ENCODE measurements around the gene HIF3A. TPM values are rescaled to one million over a fixed set of nuclear protein-coding genes. Genes with fewer than 3 reads are reported as not detected.
A peak's percentile ranks its signal among the peaks of the same experiment; 100 is the strongest.

The HIF3A gene
- total RNA-seq, 1 experiment from 2014 or later = under 0.01 TPM

DNA sequence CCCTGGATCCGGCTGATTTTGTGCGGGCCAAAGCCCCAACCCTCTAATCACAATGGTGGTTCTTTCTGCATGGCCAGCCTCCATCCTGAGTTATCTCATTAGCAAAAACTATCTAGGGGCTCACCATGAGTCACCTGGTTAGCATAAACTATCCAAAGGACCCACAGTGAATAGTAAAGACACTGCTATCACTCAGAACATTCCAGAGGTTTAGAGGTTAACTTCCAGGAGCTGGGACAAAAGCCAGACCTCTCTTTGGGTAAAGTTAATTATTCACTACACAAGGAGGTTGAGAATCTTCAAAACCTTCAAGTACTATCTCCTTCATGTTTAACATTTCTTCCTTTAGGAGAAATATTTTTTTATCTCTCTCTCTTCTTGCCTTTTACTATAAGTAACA, 31.2 kb downstream of the HIF3A start:
- DNase-seq (ENCODE audit: low read depth) = no peak

DNA sequence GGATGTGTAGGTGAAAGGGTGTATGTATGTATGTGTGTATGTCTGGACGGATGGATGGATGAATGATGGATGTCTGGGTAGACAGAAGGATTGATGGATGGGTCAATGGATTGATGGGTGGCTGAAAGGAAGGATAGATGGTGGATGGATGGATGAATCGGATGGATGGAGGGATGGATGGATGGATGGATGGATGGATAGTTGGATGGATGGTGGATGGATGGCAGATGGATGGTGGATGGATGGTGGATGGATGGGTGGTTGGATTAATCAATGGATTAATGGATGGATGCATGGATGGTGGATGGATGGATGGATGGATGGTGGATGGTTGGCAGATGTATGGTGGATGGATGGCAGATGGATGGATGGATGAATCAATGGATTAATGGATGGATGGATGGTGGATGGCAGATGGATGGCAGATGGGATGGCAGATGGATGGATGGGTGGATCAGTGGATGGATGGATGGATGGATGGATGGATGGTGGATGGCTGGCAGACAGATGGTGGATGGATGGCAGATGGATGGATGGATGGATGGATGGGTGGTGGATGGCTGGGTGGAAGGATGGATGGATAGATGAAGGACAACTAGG, 33.6 kb downstream of the HIF3A start:
- DNase-seq (ENCODE audit: low read depth) = no peak

GRCh38 chr19:46337487-46337886, 40.6 kb downstream of the HIF3A start:
- no peak for DNase-seq (ENCODE audit: low read depth)

DNA sequence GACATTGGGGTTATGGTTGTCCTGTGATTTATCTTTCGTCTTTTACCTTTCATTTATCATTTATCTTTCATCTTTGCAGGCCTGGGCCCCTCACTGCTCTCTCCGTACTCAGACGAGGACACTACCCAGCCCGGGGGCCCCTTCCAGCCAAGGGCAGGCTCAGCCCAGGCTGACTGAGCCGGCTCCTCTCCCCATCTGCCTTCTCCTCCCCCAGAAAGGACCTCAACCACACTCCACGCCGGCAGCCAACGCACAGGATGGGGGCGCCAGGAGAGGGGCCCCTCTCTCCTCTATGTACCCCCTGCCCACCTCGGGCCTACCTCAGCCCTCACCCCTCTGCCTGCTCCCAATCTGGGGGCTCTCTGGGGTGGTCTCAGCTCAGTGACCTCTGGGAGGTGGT, 42.6 kb downstream of the HIF3A start:
- no peak for DNase-seq (ENCODE audit: low read depth)

DNA sequence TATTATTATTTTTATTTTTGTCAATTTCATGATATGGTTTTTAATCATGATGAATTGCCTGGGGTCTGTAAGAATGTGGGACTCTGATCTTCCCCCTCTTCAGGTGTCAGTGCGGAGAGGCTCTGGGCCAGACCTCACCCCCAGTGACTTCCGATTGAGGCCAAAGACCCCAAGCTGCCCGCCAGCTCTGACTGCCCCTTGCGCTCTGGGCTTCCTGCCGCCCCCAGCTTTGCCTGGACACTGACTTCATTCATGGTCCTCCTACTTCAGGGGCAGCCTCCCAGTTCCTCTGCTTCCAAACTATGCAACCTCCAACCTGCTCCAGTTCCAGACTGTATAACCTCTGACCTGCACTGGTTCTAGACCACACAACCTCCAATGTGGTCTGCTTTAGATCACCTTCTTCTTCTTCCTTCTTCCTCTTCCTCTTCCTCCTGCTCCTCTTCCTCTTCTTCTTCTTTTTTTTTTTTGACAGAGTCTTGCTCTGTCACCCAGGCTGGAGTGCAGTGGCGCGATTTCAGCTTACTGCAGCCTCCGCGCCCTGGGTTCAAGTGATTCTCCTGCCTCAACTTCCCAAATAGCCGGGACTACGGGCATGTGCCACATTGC, 43.3 kb downstream of the HIF3A start:
- no peak for DNase-seq (ENCODE audit: low read depth)

DNA sequence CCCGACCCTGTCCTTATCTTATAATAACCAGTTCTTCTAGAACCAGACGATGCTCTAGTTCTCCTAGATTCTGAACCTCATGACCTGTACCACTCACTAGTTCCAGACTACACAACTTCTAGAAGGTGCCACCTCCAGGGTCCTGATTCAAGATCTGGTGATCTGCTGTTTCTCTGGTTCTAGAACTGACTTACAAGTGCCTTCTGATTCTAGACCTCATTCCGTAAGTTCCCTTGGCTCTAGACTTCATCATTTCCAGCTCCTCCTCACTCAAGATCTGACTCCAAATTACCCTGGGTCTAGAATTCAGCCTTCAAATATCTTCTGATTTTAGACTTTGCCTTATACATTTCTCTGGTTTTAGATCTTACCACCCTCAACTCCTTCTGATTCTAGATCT, 45.1 kb downstream of the HIF3A start:
- DNase-seq (ENCODE audit: low read depth) = no peak

- no peak for DNase-seq (ENCODE audit: low read depth)
Observed at GRCh38 chr19:46344363-46344762, 47.5 kb downstream of the HIF3A start.

- DNase-seq (ENCODE audit: low read depth) = no peak
Observed at GRCh38 chr19:46345157-46345556, 48.3 kb downstream of the HIF3A start.

GRCh38 chr19:46346821-46347571, 50.2 kb downstream of the HIF3A start, which contains the start of gene PPP5C:
Gene PPP5C (plus strand): TSS chr19:46347087. CDS start chr19:46347097, 10 bp downstream.
- peak; percentile 94 for DNase-seq (ENCODE audit: low read depth)

DNA sequence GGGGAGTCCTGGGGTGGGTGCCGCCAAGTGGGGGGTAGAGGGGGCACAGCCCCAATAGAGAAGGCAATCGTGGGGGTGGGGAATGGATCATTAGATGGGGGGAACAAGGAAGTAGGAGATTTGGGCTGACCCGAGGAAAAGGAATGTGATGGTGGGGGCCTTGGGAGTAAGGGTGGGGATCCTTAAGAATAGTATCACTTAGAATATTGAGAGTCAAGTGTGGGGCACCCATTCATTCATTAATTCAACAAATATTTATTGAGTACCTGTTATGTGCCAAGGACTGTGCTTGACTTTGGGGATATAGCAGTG, 50.7 kb downstream of the HIF3A start:
- DNase-seq (ENCODE audit: low read depth) = no peak

GRCh38 chr19:46347985-46348384, 51.1 kb downstream of the HIF3A start:
- no peak for DNase-seq (ENCODE audit: low read depth)

DNA sequence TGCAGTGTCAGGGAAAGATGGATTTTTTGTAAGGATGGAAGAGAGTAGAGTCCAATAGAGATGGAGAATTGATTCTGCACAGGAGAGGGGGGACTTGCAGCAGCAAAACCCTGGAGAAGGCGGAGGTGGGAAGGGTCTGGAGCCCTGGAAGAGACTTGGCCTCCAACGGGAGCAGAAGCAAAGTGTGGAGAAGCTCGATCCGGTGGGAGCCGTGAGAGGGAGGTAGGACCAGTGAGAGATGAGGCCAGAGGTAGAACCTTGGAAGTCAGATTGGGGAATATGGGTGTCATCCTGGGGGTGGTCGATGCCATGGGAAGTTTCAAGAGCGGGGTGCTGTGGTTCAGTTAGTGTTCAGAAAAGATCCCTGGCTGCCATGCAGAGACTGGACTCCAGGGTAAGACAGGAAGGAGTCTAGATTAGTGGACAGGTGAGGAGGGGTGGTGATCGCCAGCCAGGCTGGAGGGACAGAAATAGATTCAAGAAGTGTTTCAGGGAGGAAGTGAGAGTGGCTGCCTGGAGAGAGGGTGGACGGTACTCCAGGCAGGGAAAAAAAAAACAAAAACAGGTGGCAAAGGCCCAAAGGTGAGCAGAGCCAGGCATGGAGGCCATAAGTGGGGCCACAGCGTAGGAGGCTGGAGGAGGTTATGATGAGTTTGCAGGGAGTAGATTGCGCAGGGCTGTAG, 52.6 kb downstream of the HIF3A start:
- DNase-seq (ENCODE audit: low read depth) = no peak

DNA sequence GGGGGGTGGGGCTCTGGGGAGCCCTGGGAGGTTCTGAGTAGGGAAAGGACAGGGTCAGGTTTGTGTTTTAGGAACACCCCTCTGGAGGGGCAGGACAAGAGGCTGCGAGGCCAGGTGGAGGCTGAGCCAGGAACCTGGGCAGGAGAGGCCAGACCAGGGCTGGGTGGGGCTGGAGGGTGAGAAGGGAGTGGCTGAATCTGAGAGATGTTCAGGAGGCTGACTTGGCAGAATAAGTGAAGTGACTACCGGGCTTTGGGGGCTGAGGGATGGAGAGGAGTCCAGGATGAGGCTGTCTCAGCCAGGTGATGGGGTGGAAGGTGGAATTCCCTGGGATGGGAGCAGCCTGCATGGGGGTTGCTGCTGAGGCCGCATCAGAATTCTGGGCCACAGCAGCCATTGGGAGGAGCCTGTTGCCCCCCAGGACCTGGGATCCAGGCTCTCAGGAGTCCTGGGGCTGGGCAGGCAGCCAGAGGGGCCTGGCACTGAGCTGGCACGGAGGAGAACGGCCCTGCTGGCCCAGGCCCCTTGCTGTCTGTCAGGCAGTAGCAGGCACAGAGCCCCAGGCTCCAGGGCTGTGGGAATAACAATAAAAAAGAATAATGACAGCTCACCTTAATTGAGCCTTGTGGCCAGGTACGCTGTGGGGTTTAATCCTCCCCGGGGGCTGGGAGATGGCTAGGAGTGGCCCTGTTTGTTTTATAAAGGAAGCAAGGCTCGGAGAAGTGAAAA, 53.4 kb downstream of the HIF3A start:
- no peak for DNase-seq (ENCODE audit: low read depth)

DNA sequence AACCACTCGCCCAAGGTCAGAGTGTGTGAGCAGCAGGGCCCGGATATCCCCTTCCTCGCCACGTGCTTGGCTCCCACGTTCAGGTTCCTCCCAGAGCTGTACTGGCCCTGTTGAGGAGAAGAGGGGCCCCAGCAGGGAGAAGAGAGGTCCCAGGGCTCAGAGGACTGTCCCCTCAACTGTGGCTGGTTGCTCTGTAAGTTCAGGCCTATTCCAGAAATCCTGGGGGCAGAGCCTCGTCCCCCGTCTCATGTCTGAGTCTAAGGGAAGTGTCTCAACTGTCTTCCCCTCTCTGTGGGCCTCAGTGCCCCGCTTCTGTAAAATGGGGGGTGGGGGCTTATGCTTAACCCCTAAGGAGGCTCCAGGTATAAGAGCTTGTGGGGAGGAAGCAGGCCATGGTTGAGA, 53.9 kb downstream of the HIF3A start:
- DNase-seq (ENCODE audit: low read depth) = no peak

DNA sequence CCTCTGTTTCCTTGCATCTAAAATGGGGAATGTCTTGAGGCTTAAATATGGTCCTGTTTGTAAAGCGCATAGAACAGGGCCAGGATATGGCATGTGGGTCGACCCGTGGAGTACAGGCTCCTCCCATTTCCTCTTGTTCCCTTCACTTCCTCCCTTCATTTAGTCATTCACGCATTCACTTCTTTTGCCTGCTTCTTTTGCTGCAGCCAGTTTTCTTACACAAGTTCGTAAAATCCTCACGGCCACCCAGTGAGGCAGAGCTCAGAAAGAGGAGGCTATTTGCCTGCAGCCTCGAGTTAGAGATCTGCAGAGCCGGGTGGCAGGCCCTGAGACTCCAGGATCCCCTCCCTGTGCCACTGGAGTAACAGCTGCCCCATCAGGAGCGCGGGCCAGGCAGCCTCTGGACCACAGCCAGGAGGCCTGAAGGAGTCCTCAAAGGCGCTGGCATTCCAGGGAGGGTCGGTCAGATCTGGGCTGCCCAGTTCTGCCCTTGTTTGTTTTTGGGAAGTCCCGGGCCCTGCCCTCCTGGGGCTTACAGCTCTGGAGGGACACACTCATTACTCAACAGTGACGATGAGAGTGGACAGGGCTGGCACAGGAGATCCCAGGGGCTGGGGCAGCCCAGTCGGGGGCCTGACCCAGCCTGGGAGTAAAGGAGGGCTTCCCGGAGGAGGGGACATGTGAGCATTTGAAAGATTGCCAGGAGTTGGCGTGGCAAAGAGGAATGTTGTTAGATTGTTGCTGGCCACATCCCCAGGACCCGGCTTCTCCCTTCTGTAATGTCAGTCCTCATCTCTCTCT, 54.6 kb downstream of the HIF3A start:
- peak; percentile 15 for DNase-seq (ENCODE audit: low read depth)

- DNase-seq (ENCODE audit: low read depth) = no peak
Observed at GRCh38 chr19:46353730-46354528, 57.1 kb downstream of the HIF3A start.

DNA sequence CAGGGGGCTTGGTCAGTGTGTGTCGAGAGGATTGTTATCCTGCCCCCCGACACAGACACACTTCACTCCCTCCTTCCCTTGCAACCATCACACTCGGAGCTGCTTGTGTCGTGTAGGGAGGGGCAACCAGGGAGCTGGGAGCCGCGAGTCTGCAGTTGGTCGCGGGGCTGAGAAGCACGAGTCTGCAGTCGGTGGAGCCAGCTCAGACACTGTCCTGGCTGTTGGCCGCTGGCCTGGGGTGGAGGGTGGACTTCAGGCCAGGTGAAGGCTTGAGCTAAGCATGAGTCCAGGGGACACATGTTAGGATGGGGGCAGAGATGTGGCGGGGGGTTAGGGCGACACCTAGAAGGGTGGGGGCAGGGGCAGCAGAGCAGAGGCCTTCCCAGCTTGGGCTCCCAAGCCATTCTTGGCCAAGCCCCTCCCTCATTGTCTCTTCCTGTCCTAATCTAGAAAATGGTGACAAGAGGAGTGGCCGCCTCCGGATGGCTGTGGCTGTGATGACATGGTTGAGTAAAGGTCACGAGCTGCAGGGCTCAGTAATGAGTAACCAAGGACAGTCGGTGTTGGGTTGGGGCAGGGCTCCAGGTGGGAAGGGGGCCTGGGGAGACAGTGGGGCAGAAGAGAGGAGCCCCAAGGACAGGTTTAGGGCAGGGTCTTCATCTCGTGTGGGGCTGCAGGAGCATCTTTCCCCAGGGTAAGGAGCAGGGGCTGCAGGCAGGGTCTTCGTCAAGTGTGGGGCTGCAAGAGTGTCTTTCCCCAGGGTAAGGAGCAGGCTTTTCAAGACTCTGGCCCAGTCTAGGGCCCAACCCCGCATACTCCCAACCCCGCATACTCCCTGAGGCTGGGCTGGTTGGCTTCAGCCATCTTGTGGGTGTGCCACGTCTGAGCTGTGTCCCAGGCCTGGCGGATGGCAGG, 58.6 kb downstream of the HIF3A start:
- DNase-seq (ENCODE audit: low read depth) = no peak

GRCh38 chr19:46356149-46357055, 59.6 kb downstream of the HIF3A start:
- DNase-seq (ENCODE audit: low read depth) = no peak
